H9 (cell line): ENCODE measurements around the gene THRAP3. TPM values are rescaled to one million over a fixed set of nuclear protein-coding genes. Genes with fewer than 3 reads are reported as not detected.

Experiments used
- DNase-seq: peaks from one replicate; pipeline ENCODE4 v3.0.0-alpha.2; 2017
- H2AFZ ChIP-seq: one replicate; pipeline ENCODE4 v1.6.1; 2013; ENCODE audit warnings: mild to moderate bottlenecking, low read length, control low read depth, moderate library complexity
- H2AK5ac ChIP-seq: 2 replicates; pipeline ENCODE4 v1.6.1; 2013; ENCODE audit warnings: low read length, control low read depth, mixed read lengths; ENCODE audit not compliant: insufficient read length
- H2BK120ac ChIP-seq: one replicate; pipeline ENCODE4 v1.6.1; 2013; ENCODE audit warnings: low read depth, mild to moderate bottlenecking, low read length, control low read depth, inconsistent platforms; ENCODE audit not compliant: poor library complexity, severe bottlenecking
- H2BK12ac ChIP-seq: 2 replicates; pipeline ENCODE4 v1.6.1; 2013; ENCODE audit warnings: low read length, control low read depth, mixed read lengths, low read depth; ENCODE audit not compliant: insufficient read length
- H2BK15ac ChIP-seq: 2 replicates; pipeline ENCODE4 v1.6.1; 2013; ENCODE audit warnings: low read depth, low read length, control low read depth
- H2BK20ac ChIP-seq: one replicate; pipeline ENCODE4 v1.6.1; 2013; ENCODE audit warnings: low read depth, mild to moderate bottlenecking, low read length, control low read depth, inconsistent platforms; ENCODE audit not compliant: poor library complexity, severe bottlenecking
- H2BK5ac ChIP-seq: 2 replicates; pipeline ENCODE4 v1.6.1; 2013; ENCODE audit warnings: low read length, control low read depth, mixed read lengths; ENCODE audit not compliant: insufficient read length
- H3K14ac ChIP-seq: 2 replicates; pipeline ENCODE4 v1.6.1; 2013; ENCODE audit warnings: low read length, control low read depth; ENCODE audit not compliant: insufficient read depth
- H3K18ac ChIP-seq: 2 replicates; pipeline ENCODE4 v1.6.1; 2013; ENCODE audit warnings: low read depth, mild to moderate bottlenecking, mixed read lengths, low read length, control low read depth; ENCODE audit not compliant: insufficient read length
- H3K23ac ChIP-seq: 2 replicates; pipeline ENCODE4 v1.6.1; 2013; ENCODE audit warnings: low read length, control low read depth, mixed read lengths, low read depth; ENCODE audit not compliant: insufficient read length
- H3K23me2 ChIP-seq: 2 replicates; pipeline ENCODE4 v1.6.1; 2013; ENCODE audit warnings: low read depth, mild to moderate bottlenecking, mixed read lengths, low read length, control low read depth; ENCODE audit not compliant: insufficient read length, poor library complexity, severe bottlenecking
- H3K27ac ChIP-seq: 2 replicates; pipeline ENCODE4 v1.5.1; 2013; ENCODE audit warnings: low read length, control low read depth, mixed read lengths, low read depth; ENCODE audit not compliant: insufficient read length
- H3K27me3 ChIP-seq: 2 replicates; pipeline ENCODE4 v1.6.1; 2013; ENCODE audit warnings: low read length, control low read depth, inconsistent platforms; ENCODE audit not compliant: insufficient read depth
- H3K4ac ChIP-seq: 2 replicates; pipeline ENCODE4 v1.6.1; 2013; ENCODE audit warnings: low read depth, mild to moderate bottlenecking, control low read depth, inconsistent platforms, low read length, moderate library complexity
- H3K4me1 ChIP-seq: 2 replicates; pipeline ENCODE4 v1.6.1; 2013; ENCODE audit warnings: low read length, control low read depth, inconsistent platforms; ENCODE audit not compliant: insufficient read depth
- H3K4me2 ChIP-seq: 2 replicates; pipeline ENCODE4 v1.6.1; 2013; ENCODE audit warnings: low read length, control low read depth, mixed read lengths; ENCODE audit not compliant: insufficient read length, insufficient read depth
- H3K56ac ChIP-seq: 2 replicates; pipeline ENCODE4 v1.6.1; 2013; ENCODE audit warnings: low read depth, mild to moderate bottlenecking, mixed read lengths, low read length, control low read depth; ENCODE audit not compliant: insufficient read length
- H3K79me1 ChIP-seq: 2 replicates; pipeline ENCODE4 v1.6.1; 2013; ENCODE audit warnings: low read depth, mild to moderate bottlenecking, moderate library complexity, low read length, control low read depth, inconsistent platforms; ENCODE audit not compliant: insufficient read depth, poor library complexity, severe bottlenecking
- H3K79me2 ChIP-seq: 2 replicates; pipeline ENCODE4 v1.6.1; 2013; ENCODE audit warnings: low read length, control low read depth, inconsistent platforms; ENCODE audit not compliant: insufficient read depth
- H3K9ac ChIP-seq: 2 replicates; pipeline ENCODE4 v1.6.1; 2013; ENCODE audit warnings: low read length, control low read depth, mixed read lengths; ENCODE audit not compliant: insufficient read length; ENCODE audit errors: extremely low read depth
- H3K9me3 ChIP-seq: one replicate; pipeline ENCODE4 v1.6.1; 2013; ENCODE audit warnings: low read depth, low read length, inconsistent platforms; ENCODE audit not compliant: control insufficient read depth
- H3T11ph ChIP-seq: one replicate; pipeline ENCODE4 v1.6.1; 2013; ENCODE audit warnings: mild to moderate bottlenecking, low read length, control low read depth, inconsistent platforms
- H4K20me1 ChIP-seq: one replicate; pipeline ENCODE4 v1.6.1; 2013; ENCODE audit not compliant: control insufficient read depth, insufficient read length, insufficient read depth
- H4K5ac ChIP-seq: 2 replicates; pipeline ENCODE4 v1.6.1; 2013; ENCODE audit warnings: low read depth, mild to moderate bottlenecking, mixed read lengths, low read length, control low read depth; ENCODE audit not compliant: insufficient read length
- H4K8ac ChIP-seq: replicated peaks from 2 replicates; pipeline ENCODE4 v1.6.1; 2013; ENCODE audit warnings: low read length, control low read depth, mixed read lengths, low read depth; ENCODE audit not compliant: insufficient read length
- H4K91ac ChIP-seq: 2 replicates; pipeline ENCODE4 v1.6.1; 2013; ENCODE audit warnings: low read depth, mild to moderate bottlenecking, moderate library complexity, mixed read lengths, low read length, control low read depth; ENCODE audit not compliant: insufficient read length
- H3K27ac Mint-ChIP-seq, 3 experiments: 2 replicates in 2 of 3; 3 replicates in 1 of 3; pipeline ENCODE4 v1.8.0; 2020 to 2021; ENCODE audit warnings: mixed read lengths in 3 of 3, mild to moderate bottlenecking in 1 of 3, moderate library complexity in 1 of 3
- H3K27me3 Mint-ChIP-seq: 2 replicates; pipeline ENCODE4 v1.8.0; 2021; ENCODE audit warnings: low read depth, mild to moderate bottlenecking, moderate library complexity, mixed read lengths
- H3K36me3 Mint-ChIP-seq, 3 experiments: 2 replicates in 2 of 3; 3 replicates in 1 of 3; pipeline ENCODE4 v1.8.0; 2020 to 2021; ENCODE audit warnings: low read depth in 3 of 3, mixed read lengths in 3 of 3; ENCODE audit not compliant: insufficient read depth in 1 of 3
- H3K4me1 Mint-ChIP-seq, 2 experiments: 2 replicates each; pipeline ENCODE4 v1.8.0; 2020; ENCODE audit warnings: mixed read lengths in 2 of 2
- H3K4me3 Mint-ChIP-seq, 2 experiments: 2 replicates in 1 of 2; 3 replicates in 1 of 2; pipeline ENCODE4 v1.8.0; 2020 to 2021; ENCODE audit warnings: mild to moderate bottlenecking in 2 of 2, mixed read lengths in 2 of 2, moderate library complexity in 1 of 2
- H3K9me3 Mint-ChIP-seq, 2 experiments: 2 replicates in 1 of 2; 3 replicates in 1 of 2; pipeline ENCODE4 v1.8.0; 2020; ENCODE audit warnings: mild to moderate bottlenecking in 2 of 2, mixed read lengths in 2 of 2, moderate library complexity in 1 of 2
- WGBS: extraction: QIAGEN DNeasy Blood & Tissue Kit; methylation state at CpG from one replicate; pipeline ENCODE4 v1.1.7; 2013; ENCODE audit warnings: missing lambda C conversion rate, low lambda C conversion rate, mixed read lengths; ENCODE audit not compliant: insufficient read length; ENCODE audit errors: extremely low coverage; 5-methylcytosine and 5-hydroxymethylcytosine counted together
- total RNA-seq: library from RNA; stranded (reverse); gene quantifications from 2 replicates; pipeline ENCODE4 v1.2.1, GENCODE V29; 2021
- TF ChIP-seq, protein P1 (sequence below): fragments of 200-600 bp; sonication (generic); conservative IDR thresholded peaks from 3 replicates; pipeline ENCODE4 v1.8.0; 2021; ENCODE audit warnings: antibody characterized with exemption, mild to moderate bottlenecking

THRAP3 gene
- total RNA-seq, 1 experiment from 2014 or later, result 186 TPM

DNA sequence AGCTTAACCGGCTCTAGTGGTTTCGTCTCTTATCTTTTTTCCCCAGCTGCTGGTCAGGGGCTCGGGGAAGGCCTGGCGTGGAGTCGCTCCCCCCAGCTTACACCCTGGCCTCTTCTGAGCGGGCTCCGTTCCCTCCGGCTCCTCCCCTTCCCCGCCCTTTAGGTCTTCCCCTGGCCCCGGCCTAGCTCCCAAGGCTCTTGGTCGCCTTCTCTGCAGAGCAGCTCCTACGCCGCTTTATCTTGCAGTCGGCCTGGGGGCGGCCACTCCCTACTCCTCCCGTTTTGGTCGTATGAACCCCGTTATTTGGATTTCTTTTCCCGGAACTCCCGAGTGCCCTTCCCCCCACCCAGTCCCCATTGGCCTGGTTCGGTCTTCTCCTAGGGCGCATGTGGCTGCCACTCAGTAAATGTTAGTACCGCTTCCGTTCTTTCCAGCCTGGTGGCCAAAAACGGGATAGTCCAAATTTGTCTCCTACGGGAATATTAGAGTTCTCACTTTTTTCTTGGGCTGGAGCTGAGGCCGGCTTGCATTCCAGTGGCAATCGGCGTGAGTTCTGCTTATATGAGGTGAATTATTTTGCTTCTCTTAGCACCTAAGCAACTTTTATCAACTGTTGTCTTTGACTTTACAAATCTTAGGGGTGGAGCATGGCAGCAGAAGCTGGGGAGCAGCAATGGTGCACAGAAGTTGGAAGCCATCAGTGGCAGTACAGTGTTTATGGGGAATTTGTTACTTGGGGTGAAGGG lies 467 bp downstream of the THRAP3 start:
- H3K4me1 Mint-ChIP-seq, result peaks cover 19 to 24% of the 10 kb centered on the region in 2 experiments
- H2BK12ac ChIP-seq, result no peak overlapping the region
- H2AFZ ChIP-seq, result no peak overlapping the region
- H2BK120ac ChIP-seq, result no peak overlapping the region
- TF ChIP-seq, protein P1, sequence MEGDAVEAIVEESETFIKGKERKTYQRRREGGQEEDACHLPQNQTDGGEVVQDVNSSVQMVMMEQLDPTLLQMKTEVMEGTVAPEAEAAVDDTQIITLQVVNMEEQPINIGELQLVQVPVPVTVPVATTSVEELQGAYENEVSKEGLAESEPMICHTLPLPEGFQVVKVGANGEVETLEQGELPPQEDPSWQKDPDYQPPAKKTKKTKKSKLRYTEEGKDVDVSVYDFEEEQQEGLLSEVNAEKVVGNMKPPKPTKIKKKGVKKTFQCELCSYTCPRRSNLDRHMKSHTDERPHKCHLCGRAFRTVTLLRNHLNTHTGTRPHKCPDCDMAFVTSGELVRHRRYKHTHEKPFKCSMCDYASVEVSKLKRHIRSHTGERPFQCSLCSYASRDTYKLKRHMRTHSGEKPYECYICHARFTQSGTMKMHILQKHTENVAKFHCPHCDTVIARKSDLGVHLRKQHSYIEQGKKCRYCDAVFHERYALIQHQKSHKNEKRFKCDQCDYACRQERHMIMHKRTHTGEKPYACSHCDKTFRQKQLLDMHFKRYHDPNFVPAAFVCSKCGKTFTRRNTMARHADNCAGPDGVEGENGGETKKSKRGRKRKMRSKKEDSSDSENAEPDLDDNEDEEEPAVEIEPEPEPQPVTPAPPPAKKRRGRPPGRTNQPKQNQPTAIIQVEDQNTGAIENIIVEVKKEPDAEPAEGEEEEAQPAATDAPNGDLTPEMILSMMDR, result peak; percentile 63
- H2BK20ac ChIP-seq, result no peak overlapping the region
- no peaks in the 10 kb centered on the region for H3K27me3 ChIP-seq
- H3K18ac ChIP-seq, result peak overlapping the region; percentile 97
- DNase-seq, result peak; percentile 79
- H3K36me3 Mint-ChIP-seq, result peaks cover 11 to 38% (median 26%) of the 10 kb centered on the region in 3 experiments; a peak in 6 of 7 replicates
- H3K4me2 ChIP-seq, result peak overlapping the region; percentile 90
- no peaks in the 10 kb centered on the region for H4K20me1 ChIP-seq
- peak overlapping the region; percentile 99 to 100 (median 99) for H3K27ac Mint-ChIP-seq
- H3K9ac ChIP-seq, result peak overlapping the region; percentile 96
- no peak overlapping the region; the same call in 1 of the 2 replicates for H3K4ac ChIP-seq
- H3K79me2 ChIP-seq, result peaks cover 33% of the 10 kb centered on the region; the same call in 1 of the 2 replicates
- peak overlapping the region; percentile 97 for H3K14ac ChIP-seq
- H4K5ac ChIP-seq, result no peak overlapping the region
- H4K91ac ChIP-seq, result no peak overlapping the region
- H3K23ac ChIP-seq, result no peak overlapping the region
- H2BK15ac ChIP-seq, result no peak overlapping the region
- H4K8ac ChIP-seq, result no peak overlapping the region
- no peak overlapping the region for H2AK5ac ChIP-seq
- H3K79me1 ChIP-seq, result no peaks in the 10 kb centered on the region
- no peaks in the 10 kb centered on the region; the same call in 1 of the 2 replicates for H3K4me1 ChIP-seq
- WGBS, result no CpG with 5 or more reads among the region's 29 CpGs
- H3K4me3 Mint-ChIP-seq, result peak overlapping the region; percentile 92 to 94
- H2BK5ac ChIP-seq, result peak overlapping the region; percentile 73
- no peak overlapping the region for H3T11ph ChIP-seq
- H3K27me3 Mint-ChIP-seq, result no peaks in the 10 kb centered on the region
- H3K9me3 Mint-ChIP-seq, result no peaks in the 10 kb centered on the region; a peak in 1 of 5 replicates
- H3K9me3 ChIP-seq, result no peaks in the 10 kb centered on the region
- H3K27ac ChIP-seq, result peak overlapping the region; percentile 83
- H3K56ac ChIP-seq, result peak overlapping the region; percentile 42
- peaks cover 14% of the 10 kb centered on the region for H3K23me2 ChIP-seq
